ENCODE data around the gene VPREB3. TPM values are rescaled to one million over a fixed set of nuclear protein-coding genes. Genes with fewer than 3 reads are reported as not detected.
A peak's percentile ranks its signal among the peaks of the same experiment; 100 is the strongest.
"Not testable (repeated sequence)": the region's sequence is repeated elsewhere in the genome, so short reads cannot be mapped to it uniquely, and the experiment has no call there.

Gene VPREB3
- total RNA-seq, 1 experiment from 2014 or later, result not detected

DNA sequence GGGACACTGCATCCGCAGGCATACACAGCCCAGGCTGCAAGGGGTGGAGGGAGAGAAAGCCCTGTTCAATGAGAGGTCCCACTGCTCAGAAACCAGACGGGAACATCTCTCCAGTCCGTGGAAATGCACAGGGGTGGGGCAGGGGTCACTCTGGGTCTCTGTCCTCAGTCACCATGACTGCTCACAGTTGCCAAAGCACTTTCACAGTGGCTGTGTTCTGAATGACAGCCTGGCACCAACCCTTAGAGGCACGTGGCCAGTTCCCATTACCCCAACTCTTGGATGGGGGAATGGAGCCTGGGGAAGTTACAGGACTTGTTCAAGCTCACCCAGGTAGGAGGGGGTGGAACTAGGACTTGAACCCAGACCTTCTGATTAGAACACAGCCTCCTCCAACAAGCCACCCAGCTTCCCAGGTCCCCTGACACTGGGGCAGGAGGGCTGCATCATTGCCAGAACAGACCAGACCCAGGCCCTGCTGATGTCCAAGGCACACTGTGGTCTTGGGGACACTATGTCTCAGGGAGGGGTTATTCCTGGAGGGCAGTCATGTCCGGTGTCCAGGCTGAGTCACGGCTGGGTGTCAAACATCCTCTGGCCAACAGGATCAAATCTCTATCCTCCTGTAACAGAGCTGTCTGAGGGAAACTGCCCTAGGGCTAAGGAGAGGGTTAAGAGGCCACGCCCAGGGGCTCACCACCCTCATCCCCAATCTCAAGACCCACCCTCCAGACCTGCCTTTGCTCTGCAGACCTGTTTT is 11.5 kb downstream of the VPREB3 start:
- DNase-seq (ENCODE audit: low read depth), result no peak

DNA sequence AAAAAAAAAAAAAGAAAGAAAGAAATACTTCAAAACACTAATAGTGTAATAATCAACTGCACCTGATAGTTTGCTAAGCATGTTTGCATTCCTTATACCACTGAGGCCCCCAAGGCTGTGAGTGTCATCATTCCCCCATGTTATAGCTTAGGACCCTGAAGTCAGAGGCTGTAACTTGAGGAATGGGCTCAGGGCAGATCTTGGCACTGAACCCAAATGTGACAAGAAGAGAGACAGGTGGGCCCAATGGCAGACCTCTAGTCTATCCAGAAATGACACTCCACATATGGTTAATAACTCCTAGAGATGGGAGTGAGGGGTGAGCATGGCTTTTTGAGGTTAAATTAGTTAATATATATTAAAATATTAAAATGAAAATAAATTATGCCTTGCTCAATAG is 16.5 kb downstream of the VPREB3 start:
- DNase-seq (ENCODE audit: low read depth), result no peak

DNA sequence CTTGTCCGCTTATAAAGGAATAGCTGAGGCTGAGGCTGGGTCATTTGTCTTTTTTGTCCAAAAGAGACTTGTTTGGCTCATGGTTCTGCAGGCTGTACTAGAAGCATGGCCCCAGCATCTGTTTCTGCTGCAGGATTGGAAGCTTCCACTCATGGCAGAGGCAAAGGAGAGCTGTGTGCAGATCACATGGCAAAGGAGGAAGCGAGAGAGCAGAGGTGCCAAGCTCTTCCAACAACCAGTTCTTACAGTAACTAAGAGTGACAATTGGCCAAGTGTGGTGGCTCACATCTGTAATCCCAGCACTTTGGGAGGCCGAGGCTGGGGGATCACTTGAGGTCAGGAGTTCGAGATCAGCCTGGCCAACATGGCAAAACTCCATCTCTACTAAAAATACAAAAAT is 26.1 kb downstream of the VPREB3 start:
- DNase-seq (ENCODE audit: low read depth), result not testable (repeated sequence)

DNA sequence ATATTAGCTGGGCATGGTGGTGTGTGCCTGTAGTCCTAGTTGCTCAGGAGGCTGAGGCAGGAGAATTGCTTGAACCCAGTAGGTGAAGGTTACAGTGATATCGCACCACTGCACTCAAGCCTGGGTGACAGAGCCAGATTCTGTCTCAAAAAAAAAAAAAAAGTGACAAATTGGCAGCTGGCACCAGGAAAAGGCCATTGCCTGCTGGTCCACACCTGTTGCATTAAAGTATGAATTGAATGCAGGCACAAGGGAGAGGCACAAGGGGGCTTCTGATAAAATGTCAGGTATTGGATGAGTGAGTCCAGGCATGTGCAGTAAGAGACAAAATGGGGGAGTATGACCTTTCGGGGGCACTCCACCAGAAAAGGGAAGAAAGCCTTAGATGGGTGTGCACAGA is 31.5 kb downstream of the VPREB3 start:
- DNase-seq (ENCODE audit: low read depth), result no peak

DNA sequence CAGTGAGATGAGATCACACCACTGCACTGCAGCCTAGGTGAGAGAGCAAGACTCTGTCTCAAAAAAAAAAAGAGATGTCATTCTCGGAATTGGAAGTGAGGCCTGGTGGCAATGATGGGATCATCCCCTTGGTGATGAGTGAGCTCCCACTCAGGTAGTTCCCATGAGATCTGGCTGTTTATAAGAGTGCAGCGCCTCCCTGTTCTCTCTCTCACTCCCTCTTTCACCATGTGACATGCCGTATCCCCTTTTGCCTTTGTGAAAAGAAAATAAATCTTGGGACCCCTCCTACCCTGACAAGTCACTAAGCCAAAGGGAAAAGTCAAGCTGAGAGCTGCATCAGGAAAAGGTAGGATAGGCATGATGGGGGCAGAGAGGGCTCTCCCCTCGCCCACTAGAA is 32.1 kb downstream of the VPREB3 start:
- no peak for DNase-seq (ENCODE audit: low read depth)

DNA sequence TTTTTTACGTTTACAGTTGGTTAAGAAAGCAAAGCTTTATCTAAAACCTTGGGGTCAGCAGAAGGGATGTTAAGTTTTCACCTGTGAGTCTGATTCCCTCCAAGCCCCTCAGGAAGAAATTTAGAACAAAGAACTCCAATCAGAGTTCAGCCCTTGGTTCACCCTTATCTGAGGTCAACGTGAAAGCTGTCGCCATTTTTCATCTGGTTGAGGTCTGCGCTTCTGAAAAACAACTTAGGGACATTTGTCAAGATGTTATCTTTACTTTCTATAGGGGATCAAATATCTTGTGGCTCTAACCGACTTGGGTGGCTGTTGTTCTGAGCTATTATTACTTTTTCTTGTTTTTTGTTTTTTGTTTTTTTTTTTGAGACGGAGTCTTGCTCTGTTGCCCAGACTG is 33.4 kb downstream of the VPREB3 start:
- DNase-seq (ENCODE audit: low read depth), result no peak

DNA sequence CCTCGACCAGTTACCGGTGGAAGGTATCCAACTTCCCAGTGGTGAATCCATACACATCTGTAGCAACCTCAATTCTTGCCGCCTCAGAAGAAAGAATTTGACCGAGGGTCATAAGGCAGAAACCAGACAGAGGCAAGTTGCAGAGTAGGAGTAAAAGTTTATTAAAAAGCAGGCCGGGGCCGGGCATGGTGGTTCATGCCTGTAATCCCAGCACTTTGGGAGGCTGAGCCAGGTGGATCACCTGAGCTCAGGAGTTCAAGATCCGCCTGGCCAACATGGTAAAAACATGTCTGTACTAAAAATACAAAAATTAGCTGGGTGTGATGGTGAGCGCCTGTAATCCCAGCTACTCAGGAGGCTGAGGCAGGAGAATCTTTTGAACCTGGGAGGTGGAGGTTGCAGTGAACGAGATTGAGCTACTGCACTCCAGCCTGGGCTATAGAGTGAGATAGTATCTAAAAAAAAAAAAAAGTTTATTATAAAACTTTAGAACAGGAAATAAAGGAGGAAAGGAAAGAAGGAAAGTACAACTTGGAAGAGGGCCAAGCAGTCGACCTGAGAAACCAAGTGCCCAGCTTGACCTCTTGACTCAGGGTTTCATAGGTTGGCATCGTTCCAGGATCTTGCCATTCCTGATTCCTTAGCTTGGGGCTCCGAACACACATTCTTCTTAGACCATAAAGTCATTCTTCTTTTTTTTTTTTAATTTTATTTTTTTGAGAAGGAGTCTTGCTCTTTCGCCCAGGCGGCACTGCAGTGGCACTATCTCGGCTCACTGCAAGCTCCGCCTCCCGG is 35.7 kb downstream of the VPREB3 start:
- DNase-seq (ENCODE audit: low read depth), result peak; percentile 18

DNA sequence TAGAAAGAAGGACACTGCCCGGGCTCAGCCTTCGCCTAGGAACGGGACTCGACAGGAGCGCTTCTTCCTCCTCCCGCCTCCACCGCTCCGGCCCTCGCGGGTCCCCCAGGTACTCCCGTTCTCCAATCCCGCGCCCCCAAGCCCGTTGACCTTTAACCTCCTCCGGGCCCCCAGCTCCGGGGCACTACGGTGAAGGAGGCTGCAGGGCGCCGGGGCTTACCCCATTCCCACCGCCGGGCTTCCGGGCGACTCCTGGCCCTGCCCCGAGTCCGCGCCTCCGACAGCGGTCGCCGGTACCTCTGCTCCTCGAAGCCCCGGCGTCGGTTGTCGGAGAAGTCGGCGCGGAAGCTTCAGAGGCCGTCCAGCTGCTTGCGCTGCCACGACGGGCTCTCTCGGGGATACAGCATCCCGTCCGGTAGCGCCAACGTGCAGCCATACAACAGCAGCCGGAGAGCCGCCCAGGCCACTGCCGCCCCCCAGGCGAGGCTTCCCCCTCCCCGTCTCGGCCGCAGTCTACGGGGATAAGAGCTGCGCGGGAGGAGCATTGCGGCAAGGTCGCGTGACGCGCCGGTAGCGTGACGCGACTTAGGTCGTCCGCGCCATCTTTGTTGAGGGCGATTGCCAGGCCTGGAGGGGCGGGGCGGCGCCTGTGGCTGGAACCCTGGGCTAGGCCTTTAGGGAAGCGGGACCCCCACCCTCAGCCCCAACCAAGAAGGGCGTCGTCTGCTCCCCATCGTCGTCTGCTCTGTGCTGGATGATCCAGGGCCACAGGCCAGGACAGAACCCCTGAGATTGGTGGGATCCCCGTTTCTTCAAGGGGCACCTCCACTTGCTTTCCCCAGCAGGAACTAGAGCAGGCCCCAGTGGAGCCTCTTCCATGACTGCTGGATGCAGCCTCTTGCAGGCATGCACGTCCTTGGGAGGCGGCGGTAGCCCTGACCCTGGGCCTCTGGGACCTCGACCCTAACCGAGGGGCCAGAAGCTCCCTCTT is 37.1 kb downstream of the VPREB3 start:
- DNase-seq (ENCODE audit: low read depth), result peak; percentile 71

DNA sequence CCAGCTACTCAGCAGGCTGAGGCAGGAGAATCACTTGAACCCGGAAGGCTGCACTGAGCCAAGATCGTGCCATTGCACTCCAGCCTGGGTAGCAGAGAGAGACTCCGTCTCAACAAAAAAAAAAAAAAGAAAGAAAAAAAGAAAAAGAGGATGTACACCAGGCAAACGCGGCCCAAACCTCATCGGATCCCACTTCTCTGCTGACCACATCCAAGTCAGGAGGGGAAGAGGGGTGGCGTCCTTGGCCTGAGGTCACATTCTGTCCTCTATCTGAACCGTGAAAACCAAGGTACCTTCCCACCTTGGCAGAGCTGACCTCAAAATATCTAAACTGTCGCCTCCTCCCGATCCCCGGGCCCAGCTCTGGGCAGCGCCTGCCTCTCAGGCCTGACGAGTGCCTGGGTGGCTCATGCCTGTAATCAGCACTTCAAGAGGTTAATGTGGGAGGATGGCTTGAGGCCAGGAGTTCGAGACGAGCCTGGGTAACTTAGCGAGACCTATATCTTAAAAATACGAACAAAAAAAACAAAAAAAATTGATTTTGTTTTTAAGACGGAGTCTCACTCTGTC is 38.3 kb downstream of the VPREB3 start:
- no peak for DNase-seq (ENCODE audit: low read depth)

DNA sequence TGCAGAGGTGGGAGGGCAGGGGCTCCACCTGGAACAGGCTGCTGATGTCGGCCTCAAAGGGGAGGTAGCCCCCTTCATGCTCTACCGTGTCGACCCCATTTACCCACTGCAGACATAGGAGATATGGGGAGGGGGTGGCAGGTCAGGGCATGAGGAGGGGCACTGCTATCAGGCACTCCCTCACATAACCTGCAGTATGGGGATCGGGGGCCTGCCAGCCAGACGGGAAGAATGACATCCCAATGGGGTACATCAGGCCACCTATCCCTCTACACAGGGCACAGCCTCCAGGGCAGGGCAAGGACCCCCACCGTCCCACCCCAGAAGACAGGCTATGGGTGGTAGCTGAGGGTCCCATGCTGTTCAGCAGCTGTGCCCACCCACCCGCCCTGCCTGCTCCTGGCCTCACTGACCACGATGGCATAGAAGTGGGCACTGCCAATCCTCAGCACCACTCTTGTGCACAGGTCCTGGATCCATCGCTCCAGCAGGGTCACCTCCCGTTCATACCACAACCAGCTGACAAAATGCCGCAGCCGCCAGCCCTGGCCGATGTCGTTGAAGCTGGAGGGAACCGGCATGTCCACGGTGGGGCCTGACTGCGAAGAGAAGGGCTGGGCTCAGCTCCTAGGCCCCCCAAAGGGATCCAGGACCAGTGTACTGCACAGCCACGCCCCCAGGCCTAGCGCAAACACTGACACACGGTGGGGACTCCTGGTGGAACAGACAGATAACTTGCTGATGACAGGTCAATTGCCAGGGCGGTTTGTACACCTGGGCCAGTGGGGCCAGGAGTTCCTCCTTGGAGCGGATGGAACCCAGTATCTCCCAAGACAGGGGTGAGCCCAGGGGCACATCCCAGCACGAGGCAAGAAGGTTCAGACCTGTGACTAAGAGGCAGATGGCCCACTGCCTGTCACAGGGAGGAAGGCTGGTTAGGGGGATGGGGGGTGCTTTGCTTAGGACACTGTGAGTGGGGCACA is 39.3 kb downstream of the VPREB3 start:
- DNase-seq (ENCODE audit: low read depth), result no peak

DNA sequence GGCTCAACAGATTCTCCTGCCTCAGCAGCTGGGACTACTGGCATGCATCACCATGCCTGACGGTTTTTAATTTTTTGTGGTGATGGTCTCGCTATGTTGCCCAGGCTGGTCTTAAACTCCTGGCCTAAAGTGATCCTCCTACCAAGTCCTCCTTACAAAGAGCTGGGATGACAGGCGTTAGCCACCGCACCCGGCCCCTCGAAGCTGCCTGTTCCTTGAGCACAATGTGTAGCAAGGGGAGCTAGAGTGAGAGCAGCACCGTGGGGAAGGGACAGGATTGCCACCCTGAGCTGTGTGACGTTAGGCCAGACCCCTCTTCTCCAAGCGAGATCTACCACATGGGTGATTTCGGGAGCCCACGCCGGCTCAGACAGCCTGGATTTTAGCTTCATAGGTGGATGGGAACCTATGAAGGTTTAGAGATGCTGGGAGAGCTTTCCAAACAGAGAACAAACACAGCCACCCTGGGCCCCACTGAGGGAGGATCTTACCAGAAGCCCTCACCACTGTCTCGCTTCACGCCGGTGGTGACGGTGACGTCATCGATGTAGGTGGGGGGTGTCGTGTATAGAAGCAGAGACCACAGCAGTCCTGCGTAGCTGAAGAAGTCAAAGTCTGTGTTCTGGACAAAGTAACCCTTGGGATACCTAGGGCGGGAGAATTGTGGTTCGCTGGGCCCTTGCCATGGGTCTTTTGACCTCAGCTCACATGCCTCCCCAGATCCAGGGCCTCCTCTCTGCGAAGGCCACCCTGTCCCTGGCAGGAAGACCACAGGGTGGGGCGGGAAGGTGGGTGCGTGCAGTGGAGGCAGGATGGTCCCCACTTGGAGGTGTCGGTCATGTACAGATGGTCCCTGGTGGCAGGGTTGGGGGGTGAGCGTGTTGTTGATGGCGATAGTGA is 40.3 kb downstream of the VPREB3 start:
- DNase-seq (ENCODE audit: low read depth), result no peak

DNA sequence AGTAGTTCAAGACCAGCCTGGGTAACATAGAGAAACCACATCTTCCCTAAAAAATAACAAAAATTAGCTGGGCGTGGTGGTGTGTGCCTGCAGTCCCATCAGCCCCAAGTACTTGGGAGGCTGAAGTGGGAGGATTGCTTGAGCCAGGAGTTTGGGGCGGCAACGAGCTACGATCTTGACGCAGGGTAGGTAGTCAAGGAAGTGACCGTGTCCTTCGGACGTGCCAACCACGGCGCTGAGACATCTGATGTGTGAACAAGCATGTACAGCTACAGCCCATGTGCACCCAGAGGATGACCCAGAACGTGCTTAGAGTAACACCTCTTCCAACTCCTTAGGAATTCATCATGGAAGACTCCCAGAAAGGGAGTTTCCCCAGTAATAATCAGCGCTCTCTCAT is 42.0 kb downstream of the VPREB3 start:
- DNase-seq (ENCODE audit: low read depth), result no peak

DNA sequence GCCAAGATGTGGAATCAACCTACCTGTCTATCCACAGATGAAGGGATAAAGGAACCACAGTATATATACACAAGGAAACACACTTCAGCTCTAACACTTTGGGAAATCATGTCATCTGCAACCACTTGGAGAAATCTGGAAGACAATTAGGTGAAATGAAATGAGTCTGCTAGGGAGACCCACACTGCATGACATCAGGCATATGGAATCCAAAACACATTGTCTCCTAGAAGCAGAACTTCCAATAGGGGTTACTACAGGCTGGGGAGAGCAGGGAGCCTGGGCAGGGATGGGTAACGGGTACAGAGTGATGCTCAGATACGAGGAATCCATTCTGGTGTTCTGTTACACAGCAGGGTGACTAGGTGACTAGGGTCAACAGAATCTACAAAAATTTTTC is 45.1 kb downstream of the VPREB3 start:
- DNase-seq (ENCODE audit: low read depth), result peak; percentile 8

DNA sequence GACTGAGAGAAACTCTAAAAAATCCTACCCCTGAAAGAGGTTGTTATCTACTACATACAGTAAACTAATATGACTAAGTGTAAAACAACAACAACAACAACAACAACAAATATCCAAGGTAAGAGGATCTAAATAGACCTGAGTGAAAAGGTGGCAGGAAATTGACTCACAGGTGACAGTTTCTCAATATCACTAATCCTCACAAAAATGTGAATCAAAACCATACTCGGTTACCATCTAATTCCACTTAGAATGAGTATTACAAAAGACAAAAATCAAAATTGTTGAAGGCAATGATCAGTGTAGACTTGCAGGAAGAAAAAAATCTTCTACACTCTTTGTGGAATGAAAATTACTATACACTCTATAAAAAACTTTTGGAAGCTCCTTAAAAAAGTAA is 46.0 kb downstream of the VPREB3 start:
- no peak for DNase-seq (ENCODE audit: low read depth)

DNA sequence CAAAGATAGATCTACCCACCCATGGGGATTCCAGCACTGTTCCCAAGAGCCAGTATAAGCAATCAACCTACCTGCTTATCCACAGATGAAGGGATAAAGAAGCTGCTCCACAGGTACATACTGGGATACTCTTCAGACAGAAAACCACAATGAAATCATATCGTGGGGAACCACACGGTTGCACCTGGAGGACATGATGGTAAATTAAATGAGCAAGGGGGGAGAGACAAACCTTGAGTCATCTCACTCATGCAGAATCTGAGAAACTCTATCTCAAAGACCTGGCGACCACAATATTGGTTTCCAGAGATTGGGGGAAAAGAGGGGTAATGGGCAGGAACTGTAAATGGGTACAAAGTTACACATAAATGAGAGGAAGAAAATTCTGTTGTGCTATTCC is 48.9 kb downstream of the VPREB3 start:
- no peak for DNase-seq (ENCODE audit: low read depth)

DNA sequence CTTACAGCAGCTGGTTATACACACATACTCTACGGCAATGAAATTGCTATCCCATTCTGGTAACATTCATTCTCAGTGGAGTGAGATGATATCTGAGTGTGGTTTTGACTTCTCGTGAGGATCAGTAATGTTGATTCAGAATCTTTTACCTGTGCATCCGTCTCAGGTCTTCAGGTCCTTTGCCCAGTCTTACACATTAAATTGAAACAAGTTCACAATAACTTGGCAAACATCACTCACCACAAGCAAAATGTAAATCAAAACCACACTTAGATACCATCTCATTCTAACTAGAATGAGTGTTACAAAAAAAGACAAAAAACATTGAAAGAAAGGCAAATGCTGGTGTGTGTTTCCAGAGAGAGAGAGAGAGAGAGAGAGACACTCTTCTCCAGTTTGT is 49.4 kb downstream of the VPREB3 start:
- no peak for DNase-seq (ENCODE audit: low read depth)

DNA sequence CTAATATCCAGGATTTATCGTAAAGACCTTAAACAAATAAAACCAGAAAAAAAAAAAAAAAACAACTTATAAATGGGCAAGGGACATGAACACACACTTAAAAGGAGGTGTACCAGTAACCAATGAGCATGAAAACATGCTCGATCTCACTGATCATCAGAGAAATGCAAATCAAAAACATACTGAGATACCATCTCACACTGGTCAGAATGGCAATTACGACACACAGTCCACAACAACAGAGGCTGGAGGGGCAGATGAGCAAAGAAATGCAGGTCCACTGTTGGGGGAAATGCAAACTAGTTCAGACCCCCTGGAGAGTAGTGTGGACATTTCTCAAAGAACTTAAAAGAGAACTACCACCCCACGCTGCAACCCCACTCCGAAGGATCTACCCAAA is 50.2 kb downstream of the VPREB3 start:
- no peak for DNase-seq (ENCODE audit: low read depth)
